DOHH2 (cell line): ENCODE measurements around the gene TMSB10.
A peak's percentile ranks its signal among the peaks of the same experiment; 100 is the strongest.

Experiments
- H3F3A ChIP-seq: fragments of 200-600 bp; sonication (generic), shearing (Covaris generic); 2 replicates; pipeline ENCODE4 v1.6.0; 2016; ENCODE audit warnings: antibody characterized with exemption, mild to moderate bottlenecking; ENCODE audit not compliant: control insufficient read depth, insufficient read depth
- H3K27ac ChIP-seq: fragments of 200-600 bp; sonication (generic); 2 replicates; pipeline ENCODE4 v1.5.1; 2014; ENCODE audit warnings: low read depth, mild to moderate bottlenecking, low read length, moderate library complexity
- H3K27me3 ChIP-seq: fragments of 200-600 bp; sonication (generic); 2 replicates; pipeline ENCODE4 v1.6.1; 2014; ENCODE audit warnings: mild to moderate bottlenecking, low read length, mixed read lengths; ENCODE audit not compliant: control insufficient read depth
- H3K36me3 ChIP-seq: fragments of 200-600 bp; sonication (generic); 2 replicates; pipeline ENCODE4 v1.6.1; 2014; ENCODE audit warnings: mild to moderate bottlenecking, low read length, moderate library complexity, mixed read lengths; ENCODE audit not compliant: control insufficient read depth
- H3K4me1 ChIP-seq: fragments of 200-600 bp; sonication (generic); 2 replicates; pipeline ENCODE4 v1.6.1; 2014; ENCODE audit warnings: mild to moderate bottlenecking, low read length, mixed read lengths; ENCODE audit not compliant: control insufficient read depth
- H3K4me2 ChIP-seq: fragments of 200-600 bp; sonication (generic); 2 replicates; pipeline ENCODE4 v1.6.0; 2014; ENCODE audit warnings: mild to moderate bottlenecking, low read length, moderate library complexity
- H3K4me3 ChIP-seq: fragments of 200-600 bp; sonication (generic); 2 replicates; pipeline ENCODE4 v1.5.1; 2014; ENCODE audit warnings: mild to moderate bottlenecking, low read length, mixed read lengths
- H3K79me2 ChIP-seq: fragments of 200-600 bp; sonication (generic); 2 replicates; pipeline ENCODE4 v1.6.1; 2014; ENCODE audit warnings: mild to moderate bottlenecking, low read length, mixed read lengths; ENCODE audit not compliant: control insufficient read depth
- H3K9me2 ChIP-seq: fragments of 200-600 bp; sonication (generic); replicated peaks from 2 replicates; pipeline ENCODE4 v1.6.1; 2014; ENCODE audit warnings: mild to moderate bottlenecking, low read length, mixed read lengths; ENCODE audit not compliant: control insufficient read depth
- H3K9me3 ChIP-seq: fragments of 200-600 bp; sonication (generic); 2 replicates; pipeline ENCODE4 v1.6.1; 2014; ENCODE audit warnings: antibody characterized with exemption, low read length, mixed read lengths; ENCODE audit not compliant: control insufficient read depth, insufficient read depth
- H4K20me1 ChIP-seq: fragments of 200-600 bp; sonication (generic); 2 replicates; pipeline ENCODE4 v1.6.0; 2014; ENCODE audit warnings: low read depth, mild to moderate bottlenecking, antibody characterized with exemption, low read length, moderate library complexity; ENCODE audit not compliant: control insufficient read depth, insufficient read depth
- CTCF ChIP-seq: fragments of 200-600 bp; sonication (generic); IDR thresholded peaks from one replicate; pipeline ENCODE4 v1.5.1; 2014; ENCODE audit warnings: antibody characterized with exemption, mild to moderate bottlenecking, low read depth, low read length; ENCODE audit not compliant: poor library complexity, severe bottlenecking
- EZH2phosphoT487 ChIP-seq: fragments of 200-600 bp; sonication (generic); IDR thresholded peaks from 2 replicates; pipeline ENCODE4 v1.6.1; 2017; ENCODE audit warnings: borderline replicate concordance, mild to moderate bottlenecking, antibody characterized with exemption, low read length, moderate library complexity, mixed read lengths

Gene TMSB10

GRCh38 chr2:84924173-84925106, 19.0 kb downstream of the TMSB10 start:
- H3K4me3 ChIP-seq = peak overlapping the region; percentile 19
- H3K9me2 ChIP-seq = no peaks in the 10 kb centered on the region
- peaks cover 4% of the 10 kb centered on the region; the same call in 1 of the 2 replicates for H3K9me3 ChIP-seq
- H3K27me3 ChIP-seq = no peaks in the 10 kb centered on the region
- H3K79me2 ChIP-seq = peaks cover 11% of the 10 kb centered on the region
- peak overlapping the region; percentile 58 for H3K27ac ChIP-seq
- H3K36me3 ChIP-seq = peaks cover 3% of the 10 kb centered on the region; the same call in 1 of the 2 replicates
- no peaks in the 10 kb centered on the region for H4K20me1 ChIP-seq
- peaks cover 22% of the 10 kb centered on the region for H3F3A ChIP-seq
- TF ChIP-seq CTCF (no peak), EZH2phosphoT487 (no peak)
- peaks cover 71% of the 10 kb centered on the region for H3K4me1 ChIP-seq
- peak overlapping the region; percentile 57 for H3K4me2 ChIP-seq

GRCh38 chr2:84925336-84925723, 19.9 kb downstream of the TMSB10 start:
- Histone ChIP-seq H3K27ac (peak overlapping the region; percentile 58), H3K27me3 (no peaks in the 10 kb centered on the region), H3K4me3 (peak overlapping the region; percentile 54), H3K4me2 (peak overlapping the region; percentile 57), H3K9me2 (no peaks in the 10 kb centered on the region), H4K20me1 (no peaks in the 10 kb centered on the region), H3K9me3 (peaks cover 4% of the 10 kb centered on the region; the same call in 1 of the 2 replicates), H3K4me1 (peaks cover 62% of the 10 kb centered on the region), H3K79me2 (peaks cover 11% of the 10 kb centered on the region), H3F3A (peaks cover 18% of the 10 kb centered on the region), H3K36me3 (peaks cover 3% of the 10 kb centered on the region; the same call in 1 of the 2 replicates)
- TF ChIP-seq CTCF = no peak
- TF ChIP-seq EZH2phosphoT487 = no peak

GRCh38 chr2:84925724-84926376, 20.4 kb downstream of the TMSB10 start:
- H3K4me1 ChIP-seq = peaks cover 61% of the 10 kb centered on the region
- no peaks in the 10 kb centered on the region for H4K20me1 ChIP-seq
- H3K4me3 ChIP-seq = peak overlapping the region; percentile 100
- H3K36me3 ChIP-seq = peaks cover 3% of the 10 kb centered on the region; the same call in 1 of the 2 replicates
- peak overlapping the region; percentile 78 for H3K27ac ChIP-seq
- H3K9me3 ChIP-seq = peaks cover 4% of the 10 kb centered on the region; the same call in 1 of the 2 replicates
- H3K27me3 ChIP-seq = no peaks in the 10 kb centered on the region
- H3K4me2 ChIP-seq = peak overlapping the region; percentile 100
- peaks cover 18% of the 10 kb centered on the region for H3F3A ChIP-seq
- peak; percentile 100 for TF ChIP-seq CTCF
- TF ChIP-seq EZH2phosphoT487 = no peak
- H3K9me2 ChIP-seq = no peaks in the 10 kb centered on the region
- peaks cover 11% of the 10 kb centered on the region for H3K79me2 ChIP-seq
